Posterior vena cava (tissue), 2 donors: ENCODE measurements around the gene ZSWIM9. TPM values are rescaled to one million over a fixed set of nuclear protein-coding genes. Genes with fewer than 3 reads are reported as not detected.

ENCODE experiments used
- total RNA-seq, 2 donors: library from RNA; stranded (reverse); fragmentation: NEBNext Ultra II Directional; extraction: Animal tissue kit (Norgen Biotek cat#: 25700); gene quantifications; one replicate each; pipeline ENCODE4 v1.2.1, GENCODE V29; 2021
- donor health status: DM: yes; HTN: yes; CAD: no.
- donor health status: DM: yes; HTN: yes; CAD: no.

The ZSWIM9 gene
- total RNA-seq, 2 donors from 2014 or later: 6.1 to 8.6 TPM

Other genes starting within 250 kb of the ZSWIM9 start
- not detected for gene BSPH1, start 178.5 kb upstream of the ZSWIM9 start, total RNA-seq
- gene ELSPBP1, start 176.0 kb upstream of the ZSWIM9 start, total RNA-seq: not detected
- not detected for gene CABP5, start 126.6 kb upstream of the ZSWIM9 start, total RNA-seq
- gene PLA2G4C, start 59.9 kb upstream of the ZSWIM9 start, total RNA-seq: 10 to 100 TPM; 13.7 to 20.2 TPM
- 1 to 10 TPM; 4.8 to 5.9 TPM for gene LIG1, start 336 bp upstream of the ZSWIM9 start, total RNA-seq
- 10 to 100 TPM; 44.0 to 54.2 TPM for gene CARD8, start 85.2 kb downstream of the ZSWIM9 start, total RNA-seq
- under 1 TPM; 0.37 to 0.38 TPM for gene ZNF114, start 99.4 kb downstream of the ZSWIM9 start, total RNA-seq
- 100 to 1,000 TPM; 120 to 297 TPM for gene EMP3, start 154.9 kb downstream of the ZSWIM9 start, total RNA-seq
- 1 to 10 TPM; 5.0 to 6.3 TPM for gene TMEM143, start 193.3 kb downstream of the ZSWIM9 start, total RNA-seq
- not detected for gene SYNGR4, start 193.7 kb downstream of the ZSWIM9 start, total RNA-seq
- 100 to 1,000 TPM in 1 of 2 donors, 10 to 100 TPM in 1; 94.6 to 111 TPM for gene KDELR1, start 220.9 kb downstream of the ZSWIM9 start, total RNA-seq
- 1 to 10 TPM in 1 of 2 donors, under 1 TPM in 1; 0.71 to 2.3 TPM for gene GRIN2D, start 223.0 kb downstream of the ZSWIM9 start, total RNA-seq